Upper lobe of left lung (tissue), 6 donors: ENCODE data around the gene MAD1L1. TPM values are rescaled to one million over a fixed set of nuclear protein-coding genes. Genes with fewer than 3 reads are reported as not detected.
A peak's percentile ranks its signal among the peaks of the same experiment; 100 is the strongest.

Source experiments
- ATAC-seq, 2 donors: fragments of 200-7000 bp; cut with Tn5 transposase; one replicate each; pipeline ENCODE4 v1.9.1; 2022; ENCODE audit warnings: mild to moderate bottlenecking in 2 of 2, moderate library complexity in 2 of 2; ENCODE audit not compliant: low FRiP score in 2 of 2
- DNase-seq, 2 donors: peaks; one replicate each; pipeline ENCODE4 v3.0.0-alpha.2; 2019 to 2020
- H3K27ac ChIP-seq, 4 donors: fragments of 200-600 bp; sonication (generic); one replicate each; pipeline ENCODE4 v1.5.1; 2016 to 2019
- H3K27me3 ChIP-seq, 4 donors: fragments of 200-600 bp; sonication (generic); one replicate each; pipeline ENCODE4 v1.5.1; 2017 to 2019
- H3K36me3 ChIP-seq, 4 donors: fragments of 200-600 bp; sonication (generic); one replicate each; pipeline ENCODE4 v1.5.1; 2016 to 2019
- H3K4me1 ChIP-seq, 4 donors: fragments of 200-600 bp; sonication (generic); one replicate each; pipeline ENCODE4 v1.5.1; 2018 to 2019
- H3K4me3 ChIP-seq, 4 donors: fragments of 200-600 bp; sonication (generic); one replicate each; pipeline ENCODE4 v1.5.1; 2017 to 2019; ENCODE audit warnings: mild to moderate bottlenecking in 2 of 4, moderate library complexity in 1 of 4
- H3K9me3 ChIP-seq, 4 donors: fragments of 200-600 bp; sonication (generic); one replicate each; pipeline ENCODE4 v1.5.1; 2018 to 2019
- CTCF ChIP-seq, 6 experiments: fragments of 450-650 bp in 4 of 6; fragments of 200-600 bp in 2 of 6; sonication (generic) in 2 of 6; IDR thresholded peaks; one replicate each; pipeline ENCODE4 v1.5.1; 2016 to 2019; ENCODE audit warnings: antibody characterized with exemption in 6 of 6
- EP300 ChIP-seq, 4 donors: sonication (generic); formaldehyde crosslinking; IDR thresholded peaks; one replicate each; pipeline ENCODE4 v1.5.1; 2017; ENCODE audit warnings: antibody characterized with exemption in 4 of 4, control low read depth in 2 of 4
- POLR2A ChIP-seq, 4 donors: fragments of 450-650 bp; IDR thresholded peaks; one replicate each; pipeline ENCODE4 v1.5.1; 2016 to 2017; ENCODE audit warnings: antibody characterized with exemption in 4 of 4, mild to moderate bottlenecking in 2 of 4
- POLR2AphosphoS5 ChIP-seq, 2 donors: sonication (generic); formaldehyde crosslinking; IDR thresholded peaks; one replicate each; pipeline ENCODE4 v1.5.1; 2017; ENCODE audit warnings: antibody characterized with exemption in 2 of 2
- WGBS, 2 donors: methylation state at CpG; one replicate each; pipeline ENCODE4 v1.1.5; 2017 to 2018; 5-methylcytosine and 5-hydroxymethylcytosine counted together
- total RNA-seq, 6 donors: library from RNA; depleted of rRNA in 4 of 6; stranded (reverse); fragments of >200 nt in 4 of 6; gene quantifications; one replicate each; pipeline versions ENCODE4 v1.1.0 to v1.2.1, GENCODE V29; 2016 to 2021
- donor health status: DM: no; HTN: no; CAD: no; lungs with moderate emphysema.
- donor health status: DM: no; HTN: yes; CAD: no; lungs with severe emphysema.

Gene MAD1L1
- total RNA-seq, 6 donors from 2014 or later: 40.6 to 364 (median 65.6) TPM

GRCh38 chr7:2142386-2142785 is 90.4 kb downstream of the MAD1L1 start:
- Histone ChIP-seq H3K36me3 (peaks cover 0 to 36% (median 27%) of the 10 kb centered on the region in 4 donors), H3K27me3 (no peaks in the 10 kb centered on the region), H3K4me1 (peaks cover 0 to 7% (median 0%) of the 10 kb centered on the region in 4 donors), H3K27ac (no peak overlapping the region), H3K4me3 (no peak overlapping the region), H3K9me3 (no peaks in the 10 kb centered on the region)
- TF ChIP-seq EP300 (IDR thresholded peaks at IDR 0.05): no peak
- no peak for TF ChIP-seq POLR2AphosphoS5 (IDR thresholded peaks at IDR 0.05)
- no peak for TF ChIP-seq CTCF (IDR thresholded peaks at IDR 0.05)
- no peak for TF ChIP-seq POLR2A (IDR thresholded peaks at IDR 0.05)
- WGBS, 2 donors: 97 to 100% methylated on average over 11 to 12 of the region's 20 CpGs
- DNase-seq (peak in 1 of 2 donors; percentile 55), ATAC-seq (no peak)

- peaks cover 0 to 32% (median 22%) of the 10 kb centered on the region in 4 donors for H3K36me3 ChIP-seq
These were observed 91.1 kb downstream of the MAD1L1 start for GRCh38 chr7:2141651-2142050.

DNA sequence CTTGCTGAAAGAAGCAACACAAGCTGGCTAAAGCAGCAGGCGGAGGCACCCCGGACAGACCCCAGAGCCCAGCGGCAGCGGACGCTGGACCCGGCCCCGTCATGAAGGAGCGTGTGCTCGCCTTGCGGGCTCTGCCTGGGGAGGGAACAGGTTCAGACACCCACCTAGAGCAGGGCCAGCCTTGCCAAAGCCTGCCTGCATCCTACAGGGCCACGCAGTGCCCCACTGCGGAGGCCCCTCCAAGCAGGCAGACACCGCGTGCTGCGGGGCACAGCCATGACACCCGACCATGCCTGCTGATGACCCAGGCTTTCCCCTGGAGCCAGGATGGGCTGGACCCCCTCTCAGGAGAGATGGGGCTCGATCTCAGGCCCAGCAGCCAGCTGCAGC is 91.7 kb downstream of the MAD1L1 start:
- Histone ChIP-seq H3K27me3 (no peaks in the 10 kb centered on the region), H3K4me3 (no peak overlapping the region), H3K27ac (no peak overlapping the region), H3K36me3 (peaks cover 0 to 30% (median 18%) of the 10 kb centered on the region in 4 donors), H3K4me1 (peaks cover 0 to 7% (median 0%) of the 10 kb centered on the region in 4 donors), H3K9me3 (no peaks in the 10 kb centered on the region)
- no peak for TF ChIP-seq EP300 (IDR thresholded peaks at IDR 0.05)
- peak in 1 of 2 donors; percentile 68 for DNase-seq
- no peak for ATAC-seq
- 92 to 97% methylated on average over 10 to 17 of the region's 17 CpGs for WGBS, 2 donors

More at GRCh38 chr7:2141651-2142050, 91.1 kb downstream of the MAD1L1 start:
- H3K27ac ChIP-seq: no peak overlapping the region
- H3K4me3 ChIP-seq: no peak overlapping the region
- TF ChIP-seq CTCF (IDR thresholded peaks at IDR 0.05) (no peak), POLR2A (IDR thresholded peaks at IDR 0.05) (no peak), EP300 (IDR thresholded peaks at IDR 0.05) (no peak), POLR2AphosphoS5 (IDR thresholded peaks at IDR 0.05) (no peak)
- H3K9me3 ChIP-seq: no peaks in the 10 kb centered on the region
- peak in 1 of 2 donors; percentile 79 for DNase-seq
- no peaks in the 10 kb centered on the region for H3K27me3 ChIP-seq
- no peak for ATAC-seq
- peaks cover 0 to 7% (median 0%) of the 10 kb centered on the region in 4 donors for H3K4me1 ChIP-seq
- WGBS, 2 donors: 95 to 100% methylated on average over 7 to 14 of the region's 14 CpGs

GRCh38 chr7:2140216-2141020 is 92.3 kb downstream of the MAD1L1 start:
- peaks cover 0 to 26% (median 16%) of the 10 kb centered on the region in 4 donors for H3K36me3 ChIP-seq

More at GRCh38 chr7:2140216-2141020, 92.3 kb downstream of the MAD1L1 start:
- Histone ChIP-seq H3K9me3 (no peaks in the 10 kb centered on the region), H3K27me3 (no peaks in the 10 kb centered on the region), H3K27ac (no peak overlapping the region), H3K4me3 (no peak overlapping the region), H3K4me1 (peaks cover 0 to 7% (median 0%) of the 10 kb centered on the region in 4 donors)
- TF ChIP-seq POLR2AphosphoS5 (IDR thresholded peaks at IDR 0.05) (no peak), POLR2A (IDR thresholded peaks at IDR 0.05) (no peak), EP300 (IDR thresholded peaks at IDR 0.05) (no peak), CTCF (IDR thresholded peaks at IDR 0.05) (no peak)
- 90 to 94% methylated on average over 15 to 21 of the region's 21 CpGs for WGBS, 2 donors
- ATAC-seq: no peak
- peak in 1 of 2 donors; percentile 58 for DNase-seq
